Spleen (tissue), 11 donors: ENCODE data around the gene RANBP3. TPM values are rescaled to one million over a fixed set of nuclear protein-coding genes. Genes with fewer than 3 reads are reported as not detected.

Experiments used
- DNase-seq: peaks from one replicate; pipeline ENCODE4 v3.0.0-alpha.2; 2020
- H3K27ac ChIP-seq, 8 donors: fragments of 200-600 bp; sonication (generic) in 7 of 8; 1 replicate in 4 of 8; 2 replicates in 4 of 8; pipeline versions ENCODE4 v1.5.0 to v1.8.0; 2016 to 2021; ENCODE audit warnings: inconsistent platforms in 4 of 8, mild to moderate bottlenecking in 4 of 8, moderate library complexity in 1 of 8
- H3K27me3 ChIP-seq, 7 donors: fragments of 200-600 bp; sonication (generic) in 6 of 7; replicated peaks in 1 of 7; 1 replicate in 4 of 7; 2 replicates in 3 of 7; pipeline versions ENCODE4 v1.5.0 to v1.8.0; 2016 to 2021; ENCODE audit warnings: inconsistent platforms in 3 of 7, mild to moderate bottlenecking in 1 of 7
- H3K36me3 ChIP-seq, 6 donors: fragments of 200-600 bp; sonication (generic) in 5 of 6; 1 replicate in 4 of 6; 2 replicates in 2 of 6; pipeline versions ENCODE4 v1.5.0 to v1.8.0; 2016 to 2021; ENCODE audit warnings: inconsistent platforms in 2 of 6
- H3K4me1 ChIP-seq, 6 donors: fragments of 200-600 bp; sonication (generic) in 5 of 6; 1 replicate in 3 of 6; 2 replicates in 3 of 6; pipeline versions ENCODE4 v1.5.0 to v1.8.0; 2016 to 2021; ENCODE audit warnings: inconsistent platforms in 3 of 6
- H3K4me3 ChIP-seq, 8 donors: fragments of 200-600 bp; sonication (generic) in 7 of 8; 1 replicate in 4 of 8; 2 replicates in 4 of 8; pipeline versions ENCODE4 v1.5.0 to v1.8.0; 2016 to 2021; ENCODE audit warnings: inconsistent platforms in 4 of 8, mild to moderate bottlenecking in 4 of 8, moderate library complexity in 2 of 8
- H3K9me3 ChIP-seq, 8 donors: fragments of 200-600 bp; sonication (generic) in 7 of 8; 1 replicate in 4 of 8; 2 replicates in 4 of 8; pipeline versions ENCODE4 v1.5.0 to v1.8.0; 2016 to 2021; ENCODE audit warnings: inconsistent platforms in 4 of 8
- POLR2A ChIP-seq, 3 donors: fragments of 450-650 bp; IDR thresholded peaks; one replicate each; pipeline ENCODE4 v1.5.1; 2017; ENCODE audit warnings: antibody characterized with exemption in 3 of 3, mild to moderate bottlenecking in 1 of 3
- POLR2AphosphoS5 ChIP-seq, 3 donors: sonication (generic); formaldehyde crosslinking; IDR thresholded peaks; one replicate each; pipeline ENCODE4 v1.5.1; 2017; ENCODE audit warnings: antibody characterized with exemption in 3 of 3
- WGBS, 5 donors: extraction: QIAGEN DNeasy Blood & Tissue Kit in 3 of 5; methylation state at CpG; one replicate each; pipeline versions ENCODE4 v1.1.5 to v1.1.7; 2013 to 2018; 5-methylcytosine and 5-hydroxymethylcytosine counted together
- intact Hi-C: fragments of 100-400 bp; cut with DNase I; formaldehyde crosslinking; loops from one replicate; pipeline ENCODE4 v1.15.0; 2023; ENCODE audit warnings: low total_unique reads
- polyA plus RNA-seq, 3 donors: library from polyadenylated mRNA; stranded (reverse); fragments of 200-250 nt; gene quantifications; one replicate each; pipeline ENCODE4 v1.2.1, GENCODE V29; 2013
- total RNA-seq, 7 donors: library from RNA; depleted of rRNA in 3 of 7; stranded (reverse); fragments of >200 nt in 3 of 7; fragmentation: NEBNext Ultra II Directional in 4 of 7; extraction: Animal tissue kit (Norgen Biotek cat#: 25700) in 4 of 7; gene quantifications; one replicate each; pipeline versions ENCODE4 v1.1.0 to v1.2.1, GENCODE V29; 2016 to 2021
- TF ChIP-seq, protein P1 (sequence below), 11 experiments: fragments of 200-600 bp in 7 of 11; fragments of 450-650 bp in 4 of 11; sonication (generic) in 4 of 11; IDR thresholded peaks in 8 of 11; conservative IDR thresholded peaks in 3 of 11; 1 replicate in 7 of 11; 2 replicates in 4 of 11; pipeline versions ENCODE4 v1.4.0 to v1.8.0; 2016 to 2021; ENCODE audit warnings: antibody characterized with exemption in 11 of 11, inconsistent platforms in 4 of 11, mild to moderate bottlenecking in 1 of 11
- donor health status: healthy with polysubstance abuse.
- donor health status: DM: no; HTN: no; CAD: no; lungs with moderate emphysema.
- donor health status: DM: no; HTN: no; CAD: no.
- donor health status: Bipolar disorder and iron deficiency.
- donor health status: healthy.
- donor health status: DM: no; HTN: no; CAD: no.
- donor health status: DM: yes; HTN: yes; CAD: no.

RANBP3 gene
- total and polyA plus RNA-seq, 10 donors = 27.5 to 92.9 (median 69.8) TPM

DNA sequence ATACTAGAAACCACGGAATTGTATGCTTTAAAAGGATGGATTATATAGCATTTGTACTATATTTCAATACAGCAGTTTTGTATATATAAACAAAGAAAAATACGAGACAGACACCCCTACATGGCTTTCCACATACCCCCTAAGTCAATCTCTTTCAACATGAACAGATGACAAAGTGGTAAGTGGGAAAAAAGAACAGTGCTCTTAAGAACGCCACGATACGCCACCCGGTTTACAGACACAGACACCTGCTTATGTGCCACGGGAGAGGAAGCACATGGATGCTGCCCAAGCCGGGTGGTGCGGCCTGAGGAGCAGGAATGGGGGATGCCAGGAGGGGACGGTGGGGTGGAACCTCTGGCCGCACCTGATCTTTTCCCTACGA lies 55.8 kb downstream of the RANBP3 start:
- Histone ChIP-seq H3K27ac (peak overlapping the region in 3 of 8 donors; percentile 23 to 56 (median 42)), H3K4me1 (peaks cover 0 to 14% (median 10%) of the 10 kb centered on the region in 6 donors), H3K36me3 (peaks cover 6 to 100% (median 97%) of the 10 kb centered on the region in 6 donors), H3K27me3 (no peaks in the 10 kb centered on the region), H3K9me3 (no peaks in the 10 kb centered on the region), H3K4me3 (no peak overlapping the region)
- WGBS, 5 donors = 91 to 95% (median 93%) methylated on average over 12 of the region's 12 CpGs
- DNase-seq = no peak
- TF ChIP-seq POLR2AphosphoS5 (IDR thresholded peaks at IDR 0.05) (no peak), POLR2A (IDR thresholded peaks at IDR 0.05) (no peak)
- TF ChIP-seq, protein P1, sequence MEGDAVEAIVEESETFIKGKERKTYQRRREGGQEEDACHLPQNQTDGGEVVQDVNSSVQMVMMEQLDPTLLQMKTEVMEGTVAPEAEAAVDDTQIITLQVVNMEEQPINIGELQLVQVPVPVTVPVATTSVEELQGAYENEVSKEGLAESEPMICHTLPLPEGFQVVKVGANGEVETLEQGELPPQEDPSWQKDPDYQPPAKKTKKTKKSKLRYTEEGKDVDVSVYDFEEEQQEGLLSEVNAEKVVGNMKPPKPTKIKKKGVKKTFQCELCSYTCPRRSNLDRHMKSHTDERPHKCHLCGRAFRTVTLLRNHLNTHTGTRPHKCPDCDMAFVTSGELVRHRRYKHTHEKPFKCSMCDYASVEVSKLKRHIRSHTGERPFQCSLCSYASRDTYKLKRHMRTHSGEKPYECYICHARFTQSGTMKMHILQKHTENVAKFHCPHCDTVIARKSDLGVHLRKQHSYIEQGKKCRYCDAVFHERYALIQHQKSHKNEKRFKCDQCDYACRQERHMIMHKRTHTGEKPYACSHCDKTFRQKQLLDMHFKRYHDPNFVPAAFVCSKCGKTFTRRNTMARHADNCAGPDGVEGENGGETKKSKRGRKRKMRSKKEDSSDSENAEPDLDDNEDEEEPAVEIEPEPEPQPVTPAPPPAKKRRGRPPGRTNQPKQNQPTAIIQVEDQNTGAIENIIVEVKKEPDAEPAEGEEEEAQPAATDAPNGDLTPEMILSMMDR (IDR thresholded peaks at IDR 0.05 in 8 of 11, conservative IDR thresholded peaks at IDR 0.05 in 3 of 11) = no peak
- intact Hi-C loops = no loop called here

DNA sequence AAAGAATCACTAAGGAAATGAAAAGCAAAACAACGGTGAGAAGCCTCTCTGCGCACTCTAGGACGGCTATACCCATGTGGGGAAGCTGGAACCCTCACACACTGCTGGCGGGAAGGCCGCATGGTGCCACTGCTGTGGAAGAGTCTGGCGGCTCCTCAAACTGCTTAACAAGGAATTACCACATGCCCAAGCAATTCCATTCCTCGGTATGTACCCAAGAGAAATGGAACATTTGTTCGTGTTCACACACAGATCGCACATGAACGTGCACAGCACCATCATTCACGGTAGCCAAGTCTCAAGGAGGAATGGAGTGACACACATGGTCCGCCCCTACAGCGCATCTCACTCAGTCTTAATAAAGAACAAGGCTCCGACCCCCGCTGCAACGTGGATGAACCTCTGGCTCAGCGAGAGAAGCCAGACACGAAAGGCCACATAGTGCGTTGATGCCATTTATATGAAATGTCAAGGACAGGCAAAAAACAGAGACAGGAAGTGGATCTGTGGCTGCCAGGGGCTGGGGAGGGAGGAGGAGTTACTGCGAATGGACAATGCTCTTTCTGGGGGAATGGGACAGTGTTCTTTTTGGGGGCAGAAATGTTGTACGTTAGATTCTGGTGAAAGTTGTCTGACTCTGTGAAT lies 56.3 kb downstream of the RANBP3 start:
- no peak for DNase-seq
- Histone ChIP-seq H3K4me3 (no peak overlapping the region), H3K4me1 (peaks cover 0 to 14% (median 10%) of the 10 kb centered on the region in 6 donors), H3K9me3 (no peaks in the 10 kb centered on the region), H3K27ac (peak overlapping the region in 6 of 8 donors; percentile 26 to 56 (median 34)), H3K27me3 (no peaks in the 10 kb centered on the region), H3K36me3 (peaks cover 10 to 100% (median 97%) of the 10 kb centered on the region in 6 donors)
- WGBS, 5 donors = 71 to 86% (median 81%) methylated on average over 21 of the region's 21 CpGs
- peak in 2 of 3 donors; percentile 31 to 61 for TF ChIP-seq POLR2AphosphoS5 (IDR thresholded peaks at IDR 0.05)
- TF ChIP-seq, protein P1 (IDR thresholded peaks at IDR 0.05 in 8 of 11, conservative IDR thresholded peaks at IDR 0.05 in 3 of 11) = no peak
- intact Hi-C loops = no loop called here

DNA sequence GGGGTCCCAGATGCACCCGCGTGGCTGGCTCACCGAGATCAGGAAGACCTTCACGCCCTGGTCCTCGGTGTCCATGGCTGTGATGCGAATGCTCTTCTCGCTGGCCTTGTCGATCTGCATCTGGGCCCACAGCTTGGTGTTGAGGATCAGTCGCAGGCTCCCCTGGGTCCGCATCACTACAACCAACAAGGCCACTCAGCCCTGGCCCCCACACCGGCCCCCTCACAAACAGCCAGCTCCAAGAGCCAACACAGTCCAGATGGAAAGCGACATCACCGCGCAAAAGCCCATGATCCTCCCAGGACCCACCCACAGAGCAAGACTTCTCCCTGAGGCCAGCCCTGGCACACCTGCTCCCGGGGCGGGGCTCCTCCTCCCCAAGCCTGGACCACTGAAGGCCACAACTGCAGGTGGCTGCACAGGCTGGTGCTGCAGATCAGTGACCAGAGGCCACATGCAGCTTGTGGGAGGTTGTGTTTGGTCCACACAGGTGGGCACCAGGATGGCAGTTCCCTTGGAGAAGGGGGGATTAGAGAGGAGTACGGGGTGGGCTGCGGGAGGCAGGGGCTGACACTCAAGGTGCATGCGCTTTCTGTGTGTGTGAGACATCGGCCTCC lies 59.4 kb downstream of the RANBP3 start:
- Histone ChIP-seq H3K4me3 (no peak overlapping the region), H3K27me3 (no peaks in the 10 kb centered on the region), H3K36me3 (peaks cover 12 to 100% (median 87%) of the 10 kb centered on the region in 6 donors), H3K9me3 (no peaks in the 10 kb centered on the region), H3K27ac (no peak overlapping the region), H3K4me1 (peaks cover 0 to 14% (median 10%) of the 10 kb centered on the region in 6 donors)
- WGBS, 5 donors = 96 to 100% (median 97%) methylated on average over 15 to 20 of the region's 20 CpGs
- peak in 1 of 3 donors; percentile 25 for TF ChIP-seq POLR2AphosphoS5 (IDR thresholded peaks at IDR 0.05)
- TF ChIP-seq POLR2A (IDR thresholded peaks at IDR 0.05) = no peak
- TF ChIP-seq, protein P1 (IDR thresholded peaks at IDR 0.05 in 8 of 11, conservative IDR thresholded peaks at IDR 0.05 in 3 of 11) = no peak
- intact Hi-C loops = no loop called here
- no peak for DNase-seq

DNA sequence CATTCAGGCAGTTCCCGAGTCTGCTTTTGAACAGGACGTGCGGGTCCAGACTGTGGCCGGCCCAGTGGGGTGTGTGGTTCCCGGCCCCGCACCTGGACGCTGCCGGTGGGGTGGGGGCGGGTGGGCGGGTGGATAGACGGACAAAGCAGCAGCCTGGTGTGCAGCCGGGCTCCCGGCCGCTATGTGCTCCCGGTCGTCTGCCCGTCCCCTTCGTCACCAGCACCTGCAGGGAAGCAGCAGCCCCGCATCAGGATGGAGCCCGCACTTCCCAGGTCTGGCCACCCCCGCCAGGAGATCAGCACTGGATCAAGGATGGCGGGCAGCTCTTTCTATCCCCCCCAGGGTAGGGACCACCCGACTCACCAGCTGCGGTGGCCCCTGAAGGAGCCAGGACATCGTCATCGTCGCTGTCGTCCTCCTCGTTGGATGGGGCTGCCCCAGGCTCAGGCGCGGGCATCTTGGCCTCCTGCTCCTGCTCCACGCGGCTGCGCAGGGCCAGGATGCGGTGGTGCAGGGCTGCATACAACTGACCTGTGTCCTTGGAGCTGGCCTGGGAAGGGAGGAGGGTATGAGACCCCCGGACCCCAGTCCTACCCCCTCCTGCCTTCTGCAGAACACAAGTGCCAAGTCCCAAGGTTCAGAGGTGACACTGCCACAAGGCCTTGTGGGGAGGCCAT lies 60.4 kb downstream of the RANBP3 start:
- Histone ChIP-seq H3K27me3 (no peaks in the 10 kb centered on the region), H3K27ac (no peak overlapping the region), H3K36me3 (peaks cover 12 to 97% (median 77%) of the 10 kb centered on the region in 6 donors), H3K4me3 (no peak overlapping the region), H3K9me3 (no peaks in the 10 kb centered on the region), H3K4me1 (peaks cover 0 to 14% (median 10%) of the 10 kb centered on the region in 6 donors)
- no peak for DNase-seq
- intact Hi-C loops = no loop called here
- TF ChIP-seq, protein P1 (IDR thresholded peaks at IDR 0.05 in 8 of 11, conservative IDR thresholded peaks at IDR 0.05 in 3 of 11) = no peak
- TF ChIP-seq POLR2AphosphoS5 (IDR thresholded peaks at IDR 0.05) = peak in 1 of 3 donors; percentile 51
- no peak for TF ChIP-seq POLR2A (IDR thresholded peaks at IDR 0.05)
- WGBS, 5 donors = 94 to 97% (median 95%) methylated on average over 23 to 36 of the region's 36 CpGs
